Measurements from ENCODE around the gene PTK7.

GRCh38 chr6:43128926-43129325, 52.8 kb downstream of the PTK7 start:
- TF ChIP-seq ETV6 (CRISPR knock-in tag; IDR thresholded peaks at IDR 0.05), result no peak
- TF ChIP-seq CTCF (IDR thresholded peaks at IDR 0.05), result no peak
- no peak for TF ChIP-seq MAX (CRISPR knock-in tag; IDR thresholded peaks at IDR 0.05)
- no peak for TF ChIP-seq USF2 (CRISPR knock-in tag; IDR thresholded peaks at IDR 0.05)
- no peak for TF ChIP-seq ZNF532 (CRISPR knock-in tag; IDR thresholded peaks at IDR 0.05; ENCODE audit: borderline replicate concordance)
- TF ChIP-seq TEAD4 (CRISPR knock-in tag; IDR thresholded peaks at IDR 0.05), result no peak
- TF ChIP-seq ZNF425 (CRISPR knock-in tag; conservative IDR thresholded peaks at IDR 0.05), result no peak
- TF ChIP-seq MXD4 (CRISPR knock-in tag; IDR thresholded peaks at IDR 0.05; ENCODE audit: borderline replicate concordance), result no peak
- no peak for TF ChIP-seq FOXP1 (CRISPR knock-in tag; IDR thresholded peaks at IDR 0.05; ENCODE audit: borderline replicate concordance)

All from WTC11 (cell line).